Colonic mucosa (tissue), 4 donors: Measurements from ENCODE around the gene APPL2. TPM values are rescaled to one million over a fixed set of nuclear protein-coding genes. Genes with fewer than 3 reads are reported as not detected.
"Not testable (repeated sequence)": the region's sequence is repeated elsewhere in the genome, so short reads cannot be mapped to it uniquely, and the experiment has no call there.

Source experiments
- DNase-seq: peaks from one replicate; pipeline ENCODE4 v3.0.0-alpha.2; 2020
- H3K27ac ChIP-seq: fragments of 200-600 bp; one replicate; pipeline ENCODE4 v1.8.0; 2021
- H3K27me3 ChIP-seq: fragments of 200-600 bp; one replicate; pipeline ENCODE4 v1.8.0; 2021
- H3K36me3 ChIP-seq: fragments of 200-600 bp; one replicate; pipeline ENCODE4 v1.8.0; 2021
- H3K4me1 ChIP-seq: fragments of 200-600 bp; one replicate; pipeline ENCODE4 v1.8.0; 2021; ENCODE audit warnings: mild to moderate bottlenecking
- H3K4me3 ChIP-seq: fragments of 200-600 bp; one replicate; pipeline ENCODE4 v1.8.0; 2021
- H3K9ac ChIP-seq, 2 donors: one replicate each; pipeline ENCODE4 v1.7.0; 2013; ENCODE audit warnings: control low read depth in 2 of 2, low read depth in 2 of 2, low read length in 2 of 2
- H3K9me3 ChIP-seq: fragments of 200-600 bp; one replicate; pipeline ENCODE4 v1.8.0; 2021
- intact Hi-C: fragments of 100-400 bp; cut with DNase I; formaldehyde crosslinking; loops from one replicate; pipeline ENCODE4 v1.14.1; 2022
- total RNA-seq, 2 donors: library from RNA; stranded (reverse); fragmentation: NEBNext Ultra II Directional in 1 of 2; extraction: Animal tissue kit (Norgen Biotek cat#: 25700) in 1 of 2; gene quantifications; one replicate each; pipeline ENCODE4 v1.2.1, GENCODE V29; 2021
- TF ChIP-seq, protein P1 (sequence below): fragments of 200-600 bp; IDR thresholded peaks from one replicate; pipeline ENCODE4 v1.8.0; 2022; ENCODE audit warnings: antibody characterized with exemption, mild to moderate bottlenecking
- donor health status: healthy.
- donor health status: DM: no; HTN: no; CAD: no.
- donor health status: DM: no; HTN: no; CAD: no.

Gene APPL2
- total RNA-seq, 2 donors from 2014 or later: 70.8 to 86.0 TPM

DNA sequence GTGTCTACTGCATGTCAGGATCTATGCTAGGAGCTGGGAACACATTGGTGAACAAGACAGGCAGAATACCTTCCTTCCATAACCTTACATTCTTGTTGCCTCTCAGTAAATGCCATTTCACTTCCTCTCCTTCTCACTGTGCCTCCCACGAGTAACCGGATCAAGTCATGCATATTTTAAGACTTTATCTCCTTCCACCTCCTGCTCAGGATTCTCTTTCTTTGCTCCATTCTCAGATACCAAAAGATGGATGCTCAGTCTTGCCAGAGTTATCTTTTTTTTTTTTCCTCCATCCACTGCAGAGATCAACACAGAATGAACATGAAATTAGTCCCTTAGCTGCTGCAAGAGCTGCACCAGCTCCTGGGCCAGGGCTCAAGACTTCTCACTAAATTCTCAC is 20.0 kb upstream of the APPL2 start:
- no peaks in the 10 kb centered on the region for H3K4me1 ChIP-seq
- no peak for DNase-seq
- TF ChIP-seq, protein P1, sequence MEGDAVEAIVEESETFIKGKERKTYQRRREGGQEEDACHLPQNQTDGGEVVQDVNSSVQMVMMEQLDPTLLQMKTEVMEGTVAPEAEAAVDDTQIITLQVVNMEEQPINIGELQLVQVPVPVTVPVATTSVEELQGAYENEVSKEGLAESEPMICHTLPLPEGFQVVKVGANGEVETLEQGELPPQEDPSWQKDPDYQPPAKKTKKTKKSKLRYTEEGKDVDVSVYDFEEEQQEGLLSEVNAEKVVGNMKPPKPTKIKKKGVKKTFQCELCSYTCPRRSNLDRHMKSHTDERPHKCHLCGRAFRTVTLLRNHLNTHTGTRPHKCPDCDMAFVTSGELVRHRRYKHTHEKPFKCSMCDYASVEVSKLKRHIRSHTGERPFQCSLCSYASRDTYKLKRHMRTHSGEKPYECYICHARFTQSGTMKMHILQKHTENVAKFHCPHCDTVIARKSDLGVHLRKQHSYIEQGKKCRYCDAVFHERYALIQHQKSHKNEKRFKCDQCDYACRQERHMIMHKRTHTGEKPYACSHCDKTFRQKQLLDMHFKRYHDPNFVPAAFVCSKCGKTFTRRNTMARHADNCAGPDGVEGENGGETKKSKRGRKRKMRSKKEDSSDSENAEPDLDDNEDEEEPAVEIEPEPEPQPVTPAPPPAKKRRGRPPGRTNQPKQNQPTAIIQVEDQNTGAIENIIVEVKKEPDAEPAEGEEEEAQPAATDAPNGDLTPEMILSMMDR: no peak
- H3K4me3 ChIP-seq: no peak overlapping the region
- H3K36me3 ChIP-seq: no peaks in the 10 kb centered on the region
- H3K9ac ChIP-seq: no peak overlapping the region
- H3K9me3 ChIP-seq: no peaks in the 10 kb centered on the region
- intact Hi-C loops: no loop called here
- no peak overlapping the region for H3K27ac ChIP-seq
- H3K27me3 ChIP-seq: no peaks in the 10 kb centered on the region

DNA sequence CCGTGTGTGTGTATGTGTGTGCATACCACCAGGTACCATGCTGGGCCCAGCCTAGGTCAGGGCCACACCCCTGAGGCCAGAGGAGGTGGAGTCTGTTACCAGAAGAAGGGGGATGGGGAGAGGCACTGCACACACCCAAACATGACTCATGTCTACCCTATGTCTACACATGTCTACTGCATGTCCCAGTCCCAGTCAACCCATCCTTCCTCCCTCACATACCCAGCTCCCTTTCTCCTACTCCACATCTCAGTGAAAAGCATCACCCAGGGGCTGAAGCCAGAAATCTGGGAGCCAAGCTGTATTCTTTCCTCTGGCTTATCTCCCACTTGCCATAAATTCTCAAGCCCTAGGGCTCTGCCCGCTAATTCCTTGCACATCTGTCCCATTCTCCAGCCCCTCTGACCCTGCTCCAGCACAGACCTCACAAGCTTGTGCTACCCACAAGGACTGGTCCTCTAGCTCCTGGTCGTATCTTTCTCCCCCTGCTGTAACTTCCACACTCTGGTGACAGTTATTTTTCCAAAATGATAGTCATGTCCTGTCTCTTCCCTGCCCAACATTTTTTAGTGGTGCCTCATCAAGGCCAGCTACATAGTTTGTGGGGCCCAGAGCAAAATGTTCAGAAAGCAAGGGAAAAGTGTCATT is 18.0 kb upstream of the APPL2 start:
- intact Hi-C loops: no loop called here
- Histone ChIP-seq H3K9ac (no peak overlapping the region), H3K36me3 (no peaks in the 10 kb centered on the region), H3K4me1 (no peaks in the 10 kb centered on the region), H3K4me3 (no peak overlapping the region), H3K27ac (no peak overlapping the region), H3K27me3 (no peaks in the 10 kb centered on the region), H3K9me3 (no peaks in the 10 kb centered on the region)
- TF ChIP-seq, protein P1: no peak
- no peak for DNase-seq

DNA sequence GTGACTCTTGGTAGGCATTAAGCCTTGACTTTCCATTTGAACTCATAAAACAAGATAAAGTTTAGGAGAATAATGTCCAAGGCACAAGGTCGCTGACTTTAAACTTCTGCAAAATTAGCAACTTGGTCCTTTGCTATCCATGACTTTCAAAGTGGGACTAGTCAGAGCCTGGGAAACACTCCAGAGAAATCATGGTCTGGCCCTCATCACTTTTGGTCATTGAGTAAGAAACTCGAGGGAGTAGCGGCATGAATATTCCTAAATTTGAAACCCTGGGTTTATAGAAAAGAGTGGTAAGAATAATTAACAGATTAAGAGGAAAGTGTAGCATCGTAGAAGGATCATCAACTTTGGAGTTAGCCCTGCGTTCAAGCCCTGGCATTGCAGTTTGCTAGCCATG is 16.9 kb upstream of the APPL2 start:
- TF ChIP-seq, protein P1: no peak

DNA sequence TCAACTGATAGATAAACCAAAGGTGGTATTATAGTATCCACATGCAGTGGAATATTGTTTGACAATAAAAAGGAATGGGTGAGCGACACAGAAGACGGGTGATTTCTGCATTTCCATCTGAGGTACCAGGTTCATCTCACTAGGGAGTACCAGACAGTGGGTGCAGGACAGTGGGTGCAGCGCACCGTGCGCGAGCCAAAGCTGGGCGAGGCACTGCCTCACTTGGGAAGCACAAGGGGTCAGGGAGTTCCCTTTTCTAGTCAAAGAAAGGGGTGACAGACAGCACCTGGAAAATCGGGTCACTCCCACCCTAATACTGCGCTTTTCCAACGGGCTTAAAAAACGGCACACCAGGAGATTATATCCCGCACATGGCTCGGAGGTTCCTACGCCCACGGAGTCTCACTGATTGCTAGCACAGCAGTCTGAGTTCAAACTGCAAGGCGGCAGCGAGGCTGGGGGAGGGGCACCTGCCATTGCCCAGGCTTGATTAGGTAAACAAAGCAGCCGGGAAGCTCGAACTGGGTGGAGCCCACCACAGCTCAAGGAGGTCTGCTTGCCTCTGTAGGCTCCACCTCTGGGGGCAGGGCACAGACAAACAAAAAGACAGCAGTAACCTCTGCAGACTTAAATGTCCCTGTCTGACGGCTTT is 9.9 kb upstream of the APPL2 start:
- intact Hi-C loops, H3K4me3 ChIP-seq, H3K4me1 ChIP-seq, DNase-seq, H3K9me3 ChIP-seq, H3K36me3 ChIP-seq, H3K9ac ChIP-seq, H3K27ac ChIP-seq, H3K27me3 ChIP-seq: not testable (repeated sequence)

More for the DNA sequence above, 16.9 kb upstream of the APPL2 start:
- no peaks in the 10 kb centered on the region for H3K9me3 ChIP-seq
- intact Hi-C loops: no loop called here
- no peaks in the 10 kb centered on the region for H3K36me3 ChIP-seq
- no peak overlapping the region for H3K4me3 ChIP-seq
- no peak overlapping the region for H3K27ac ChIP-seq
- DNase-seq: no peak
- H3K9ac ChIP-seq: no peak overlapping the region
- no peaks in the 10 kb centered on the region for H3K4me1 ChIP-seq
- no peaks in the 10 kb centered on the region for H3K27me3 ChIP-seq

DNA sequence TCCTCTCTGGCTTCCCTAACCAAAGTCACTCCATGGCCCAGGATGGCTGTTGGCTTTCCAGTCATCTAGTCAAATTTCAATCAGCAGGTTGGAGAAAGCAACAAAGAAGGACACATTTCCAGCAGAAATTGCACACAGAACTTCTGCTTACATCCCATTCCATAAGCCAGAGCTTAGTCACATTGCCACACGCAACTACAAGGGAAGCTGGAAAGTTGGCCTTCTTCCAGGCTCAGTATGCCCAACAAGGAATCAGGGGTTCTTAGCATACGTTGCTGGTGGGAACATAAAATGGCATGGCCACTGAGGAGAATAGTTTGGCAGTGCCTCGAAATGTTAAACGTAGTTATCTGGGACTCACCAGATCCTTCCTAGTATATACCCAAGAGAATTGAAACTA is 9.3 kb upstream of the APPL2 start:
- Histone ChIP-seq H3K36me3 (no peaks in the 10 kb centered on the region), H3K9ac (no peak overlapping the region), H3K4me1 (no peaks in the 10 kb centered on the region), H3K27ac (no peak overlapping the region), H3K9me3 (no peaks in the 10 kb centered on the region), H3K27me3 (no peaks in the 10 kb centered on the region), H3K4me3 (no peak overlapping the region)
- TF ChIP-seq, protein P1: no peak
- intact Hi-C loops: no loop called here
- no peak for DNase-seq

DNA sequence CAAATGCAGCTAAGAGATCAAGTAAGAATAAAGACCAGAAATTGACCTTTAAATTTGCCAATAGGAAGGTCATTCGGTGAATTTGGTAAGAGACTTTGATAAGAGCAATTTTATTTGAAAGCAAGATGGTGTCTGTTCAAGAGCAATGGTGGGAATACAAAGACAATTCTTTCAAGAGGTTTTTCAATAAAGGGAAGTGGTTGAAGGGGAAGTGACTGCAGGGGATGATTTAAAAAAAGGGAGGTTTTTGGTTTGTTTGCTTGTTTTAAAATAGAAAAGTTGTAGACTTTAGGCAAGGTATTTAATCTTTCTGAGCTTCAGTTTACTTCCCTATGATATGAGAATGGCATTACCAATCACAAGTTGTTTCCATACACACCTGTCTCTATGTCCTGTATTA is 4.3 kb upstream of the APPL2 start:
- no peak for DNase-seq
- Histone ChIP-seq H3K4me1 (peaks cover 6% of the 10 kb centered on the region), H3K9me3 (no peaks in the 10 kb centered on the region), H3K4me3 (no peak overlapping the region), H3K27me3 (no peaks in the 10 kb centered on the region), H3K9ac (no peak overlapping the region), H3K36me3 (no peaks in the 10 kb centered on the region), H3K27ac (no peak overlapping the region)
- TF ChIP-seq, protein P1: no peak
- intact Hi-C loops: no loop called here
